GM18861 (cell line): Measurements from ENCODE around the gene PAX1.
A peak's percentile ranks its signal among the peaks of the same experiment; 100 is the strongest.

ENCODE experiments used
- ATAC-seq: cut with Tn5 transposase; IDR thresholded peaks from one replicate; pipeline ENCODE4 v1.9.1; 2021; ENCODE audit not compliant: unreplicated experiment

Gene PAX1

DNA sequence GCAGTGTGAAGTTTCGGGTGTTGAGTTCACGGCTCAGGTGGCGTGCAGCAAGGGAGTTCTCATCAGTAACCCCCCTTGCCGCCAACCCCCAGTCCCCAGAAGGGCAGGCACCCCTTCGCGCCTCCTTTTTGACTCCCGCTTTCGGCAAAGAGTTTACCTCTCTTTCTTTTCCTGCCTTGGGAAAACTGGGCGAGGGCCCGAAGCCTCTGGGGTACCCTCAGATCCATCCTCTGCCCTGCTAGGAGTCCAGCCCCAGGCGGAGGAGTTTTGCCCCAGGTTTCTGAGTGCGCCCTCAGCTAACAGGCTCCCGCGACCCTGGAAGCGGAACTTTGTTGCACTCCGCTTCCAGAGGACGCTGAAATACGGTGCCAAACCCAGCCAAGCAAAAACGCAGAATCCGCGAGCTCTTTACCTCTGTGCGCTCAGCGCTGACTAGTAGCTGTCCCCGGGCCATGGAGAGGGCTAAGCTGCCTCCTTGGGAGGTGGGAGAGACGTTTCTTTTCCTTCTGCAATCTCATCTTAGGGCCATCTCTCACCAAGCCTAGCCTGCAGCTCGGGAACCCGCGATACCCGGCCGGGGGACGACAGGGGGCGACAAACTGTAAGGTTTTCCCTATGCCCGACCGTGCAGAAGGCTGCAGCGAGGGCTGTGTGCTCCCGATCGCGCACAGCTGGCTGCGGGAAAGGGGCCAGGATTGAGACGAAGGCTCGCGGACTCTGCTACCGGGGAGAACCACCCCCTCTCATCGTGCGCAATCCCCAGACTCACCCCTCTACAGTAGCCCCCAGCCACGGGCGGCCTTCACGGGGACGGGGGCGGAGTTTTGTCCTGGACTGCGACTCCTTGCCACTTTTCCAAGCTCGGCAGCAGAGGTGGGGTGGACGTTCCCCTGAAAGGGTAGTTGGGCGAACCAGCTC lies 2.7 kb upstream of the PAX1 start:
- ATAC-seq = no peak

DNA sequence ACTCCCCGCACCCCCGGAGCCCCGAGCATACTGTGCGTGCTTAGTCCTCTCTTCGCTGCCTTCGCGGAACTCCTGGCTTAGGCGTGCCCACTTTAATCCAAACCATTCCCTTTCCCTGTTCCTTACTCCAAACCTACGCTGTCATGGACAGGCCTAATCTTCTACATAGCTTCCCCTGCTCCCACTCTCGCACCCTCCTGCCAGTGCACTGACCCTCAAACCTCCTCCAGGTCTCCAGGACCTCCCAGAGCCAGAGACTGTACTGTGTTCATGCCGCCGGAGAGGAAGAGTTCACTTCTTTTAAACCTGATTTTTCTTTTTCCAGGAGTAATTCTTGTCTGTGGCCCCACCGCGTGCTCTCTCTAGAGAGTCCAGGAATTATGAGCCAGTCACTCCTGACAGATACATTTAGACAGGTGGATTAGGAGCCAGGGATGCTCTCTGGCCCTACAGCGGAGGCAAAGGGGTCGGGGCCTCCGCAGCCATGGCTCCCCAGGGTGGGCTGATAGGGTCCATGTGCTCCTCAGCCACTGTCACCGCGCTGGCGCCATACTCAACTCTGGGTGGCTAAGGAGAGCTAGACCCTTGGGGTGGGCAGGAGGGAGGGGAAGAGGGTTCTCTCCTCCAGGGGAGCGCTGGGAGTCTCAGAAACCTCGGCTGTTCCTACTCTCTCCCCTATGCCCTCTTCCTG lies 1.6 kb upstream of the PAX1 start:
- ATAC-seq = no peak

DNA sequence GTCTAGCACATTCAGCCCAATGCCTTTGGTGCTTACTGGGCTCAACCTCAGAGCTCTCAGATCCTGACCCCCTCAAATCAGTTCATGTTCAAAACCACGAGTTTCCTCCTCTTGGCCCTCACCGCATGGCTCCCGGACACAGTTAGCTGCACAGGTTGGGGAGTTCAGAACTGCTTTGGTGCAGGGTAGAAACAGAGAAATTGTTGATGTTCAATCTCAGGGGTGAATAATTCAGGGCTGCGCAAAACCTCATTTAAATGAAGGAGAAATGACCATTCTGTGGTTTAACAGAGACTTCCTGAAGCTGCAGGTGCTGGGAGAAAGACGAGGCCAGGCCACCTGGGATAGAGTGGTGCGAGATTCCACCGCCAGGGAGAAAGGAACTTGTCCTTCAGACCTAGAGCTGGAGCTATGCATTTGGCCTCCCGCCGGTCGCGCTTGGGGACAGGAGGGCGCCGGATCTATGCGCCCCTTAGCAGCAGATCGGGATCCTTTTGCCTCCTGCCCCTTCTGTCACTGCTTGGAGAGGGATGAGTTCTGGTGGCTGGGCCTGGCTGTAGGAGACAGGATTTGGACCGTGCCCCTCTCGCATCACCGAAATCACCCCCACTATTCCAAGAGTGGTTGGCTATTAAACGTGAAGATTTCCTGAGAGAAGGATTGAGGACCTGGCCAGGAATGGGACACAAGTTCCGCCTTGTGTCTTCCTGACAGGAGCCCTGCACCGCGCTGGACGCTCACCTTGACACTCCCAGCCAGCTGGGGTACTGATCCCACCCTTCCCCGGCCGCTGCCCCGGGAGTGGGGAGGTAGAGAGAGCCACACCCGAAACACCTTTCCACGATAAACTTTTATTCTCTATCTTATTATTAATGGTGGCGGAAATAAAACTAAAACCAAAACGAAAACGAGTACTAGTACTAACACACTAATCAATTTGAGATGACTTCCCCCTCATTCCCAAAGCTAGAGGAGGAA lies 767 bp upstream of the PAX1 start:
- ATAC-seq = no peak

DNA sequence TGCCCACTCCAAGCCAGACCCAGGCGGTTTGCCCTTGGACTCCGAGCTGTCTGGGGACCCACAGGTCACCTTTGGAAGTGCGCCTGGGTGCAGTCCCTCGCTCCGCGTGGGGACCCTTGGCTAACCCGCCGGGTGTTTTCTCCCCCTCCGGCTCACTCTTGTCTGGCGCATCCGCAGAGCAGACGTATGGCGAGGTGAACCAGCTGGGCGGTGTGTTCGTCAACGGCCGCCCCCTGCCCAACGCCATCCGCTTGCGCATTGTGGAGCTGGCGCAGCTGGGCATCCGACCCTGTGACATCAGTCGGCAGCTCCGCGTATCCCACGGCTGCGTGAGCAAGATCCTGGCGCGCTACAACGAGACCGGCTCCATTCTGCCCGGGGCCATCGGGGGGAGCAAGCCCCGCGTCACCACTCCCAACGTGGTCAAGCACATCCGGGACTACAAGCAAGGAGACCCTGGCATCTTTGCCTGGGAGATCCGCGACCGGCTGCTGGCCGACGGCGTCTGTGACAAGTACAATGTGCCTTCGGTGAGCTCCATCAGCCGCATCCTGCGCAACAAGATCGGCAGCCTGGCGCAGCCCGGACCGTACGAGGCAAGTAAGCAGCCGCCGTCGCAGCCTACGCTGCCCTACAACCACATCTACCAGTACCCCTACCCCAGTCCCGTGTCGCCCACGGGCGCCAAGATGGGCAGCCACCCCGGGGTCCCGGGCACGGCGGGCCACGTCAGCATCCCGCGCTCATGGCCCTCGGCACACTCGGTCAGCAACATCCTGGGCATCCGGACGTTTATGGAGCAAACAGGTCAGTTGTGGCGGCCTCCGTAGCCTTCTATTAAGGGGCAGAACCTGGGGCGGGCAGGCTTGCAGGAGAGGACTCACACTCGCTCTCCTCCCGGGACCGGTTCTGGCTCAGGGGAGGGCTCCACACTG lies 1.1 kb downstream of the PAX1 start:
- ATAC-seq = no peak

DNA sequence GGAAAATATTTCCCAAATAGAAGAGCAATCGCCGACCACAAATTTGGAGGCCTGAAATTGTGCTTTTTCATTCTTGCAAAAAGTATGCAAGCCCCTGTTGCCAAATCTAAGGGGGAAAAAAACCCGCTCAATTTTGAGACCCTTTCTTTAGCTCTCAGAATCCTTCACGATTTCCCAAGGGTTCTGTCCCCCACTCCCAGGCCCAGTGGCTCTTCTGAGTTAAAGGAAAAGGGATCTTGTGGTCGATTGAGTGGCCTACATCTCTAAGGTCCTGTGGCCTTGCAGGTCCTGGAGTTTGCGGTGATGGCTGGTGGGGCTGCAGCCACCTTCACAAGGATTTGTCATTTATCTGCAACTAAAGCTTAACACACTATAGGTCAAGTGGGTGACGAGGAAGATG lies 1.8 kb downstream of the PAX1 start:
- no peak for ATAC-seq

DNA sequence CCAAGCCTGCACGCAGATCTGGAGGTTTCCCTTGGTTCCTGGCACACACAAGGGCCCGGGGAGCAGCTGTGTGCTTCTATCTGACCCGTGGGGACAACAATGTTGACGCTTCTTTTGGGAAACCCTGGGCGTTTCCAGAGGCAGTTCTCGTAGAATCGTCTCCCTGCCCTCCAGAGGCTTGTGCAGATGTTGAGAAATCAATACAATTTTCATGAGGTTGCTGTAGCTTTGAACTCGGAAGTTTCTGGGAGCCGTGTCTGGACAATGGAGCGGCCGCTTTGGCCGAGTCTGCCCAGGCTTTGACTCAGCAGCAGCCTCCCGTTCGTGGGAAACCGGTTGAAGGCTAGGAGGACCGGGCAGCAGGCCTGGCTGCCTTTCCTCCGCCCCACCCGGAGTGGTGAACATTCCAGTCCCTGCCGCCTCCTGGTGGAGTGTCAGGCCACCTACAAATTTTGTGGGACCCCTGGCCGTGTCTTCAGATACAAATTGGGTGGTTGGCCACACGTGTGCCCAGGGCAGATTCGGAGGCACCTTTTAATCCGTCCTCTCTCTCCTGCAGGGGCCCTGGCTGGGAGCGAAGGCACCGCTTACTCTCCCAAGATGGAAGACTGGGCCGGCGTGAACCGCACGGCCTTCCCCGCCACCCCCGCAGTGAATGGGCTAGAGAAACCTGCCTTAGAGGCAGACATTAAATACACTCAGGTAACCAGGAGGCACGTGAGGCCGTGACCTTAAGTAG lies 2.7 kb downstream of the PAX1 start:
- no peak for ATAC-seq

DNA sequence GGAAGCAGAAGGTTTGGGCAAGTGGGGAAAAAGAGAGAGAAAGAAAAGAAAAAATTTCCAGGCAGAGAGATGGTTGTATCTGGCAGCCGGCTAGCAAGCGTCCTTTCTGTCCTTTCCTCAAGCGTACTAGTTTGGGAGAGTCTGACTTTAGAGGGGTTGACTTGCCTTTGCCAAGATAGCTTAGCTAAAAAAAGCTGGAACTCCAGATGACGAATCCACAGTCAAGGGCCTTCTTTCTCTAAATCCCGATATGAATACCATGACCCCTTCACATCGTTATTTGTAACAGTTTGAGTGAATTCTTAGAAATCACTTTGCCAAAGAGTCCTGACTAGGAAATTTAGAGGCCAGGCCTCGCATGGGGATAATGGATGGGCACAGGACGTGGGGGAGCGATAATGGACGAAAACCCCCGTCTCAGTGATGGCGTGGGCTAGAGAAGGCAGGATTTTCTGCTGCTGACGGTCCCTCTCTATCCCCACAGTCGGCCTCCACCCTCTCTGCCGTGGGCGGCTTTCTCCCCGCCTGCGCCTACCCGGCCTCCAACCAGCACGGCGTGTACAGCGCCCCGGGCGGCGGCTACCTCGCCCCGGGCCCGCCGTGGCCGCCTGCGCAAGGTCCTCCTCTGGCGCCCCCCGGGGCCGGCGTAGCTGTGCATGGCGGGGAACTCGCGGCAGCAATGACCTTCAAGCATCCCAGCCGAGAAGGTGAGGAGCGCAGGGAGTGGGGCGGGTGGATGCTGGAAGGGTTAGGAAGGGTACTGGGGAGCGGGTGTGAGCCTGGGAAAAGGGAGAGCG lies 3.5 kb downstream of the PAX1 start:
- ATAC-seq = no peak

DNA sequence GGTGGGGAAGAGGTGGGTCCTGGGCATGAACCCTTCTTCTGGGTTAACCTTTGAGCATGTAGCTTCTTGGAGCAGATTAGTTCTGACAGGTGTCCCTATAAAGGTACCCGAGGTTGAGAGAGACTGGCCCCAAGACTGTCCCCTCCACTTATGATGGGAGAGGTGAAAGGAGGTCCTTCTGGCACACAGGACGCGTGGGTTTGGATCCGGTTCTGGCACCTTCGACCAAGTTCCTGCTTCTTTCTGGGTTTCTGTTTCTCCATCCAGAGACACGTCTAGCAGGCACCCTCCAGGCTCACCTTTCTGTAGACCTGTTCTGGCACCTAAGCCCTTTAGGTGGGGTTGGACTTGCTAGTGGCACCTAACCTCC lies 4.1 kb downstream of the PAX1 start:
- ATAC-seq = no peak

DNA sequence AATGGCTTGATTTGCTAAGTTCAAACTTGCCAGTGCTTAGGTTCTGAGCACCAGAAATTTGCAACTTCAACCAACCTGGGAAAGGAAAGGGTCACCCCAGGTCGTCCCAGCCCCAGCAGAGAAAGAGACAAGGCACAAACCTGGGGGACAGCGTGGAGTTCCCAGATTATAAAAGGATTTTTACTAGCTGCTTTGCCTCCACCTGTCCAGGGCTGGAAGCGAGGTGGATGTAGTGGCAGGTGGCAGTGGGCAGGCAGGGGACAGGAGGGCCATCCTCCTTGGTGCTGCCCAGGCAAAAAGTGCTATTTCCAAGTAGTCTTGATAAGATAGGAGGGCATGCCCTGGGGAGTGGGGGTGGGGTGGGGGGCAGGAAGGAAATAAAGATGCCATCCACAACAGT lies 4.9 kb downstream of the PAX1 start:
- ATAC-seq = no peak

DNA sequence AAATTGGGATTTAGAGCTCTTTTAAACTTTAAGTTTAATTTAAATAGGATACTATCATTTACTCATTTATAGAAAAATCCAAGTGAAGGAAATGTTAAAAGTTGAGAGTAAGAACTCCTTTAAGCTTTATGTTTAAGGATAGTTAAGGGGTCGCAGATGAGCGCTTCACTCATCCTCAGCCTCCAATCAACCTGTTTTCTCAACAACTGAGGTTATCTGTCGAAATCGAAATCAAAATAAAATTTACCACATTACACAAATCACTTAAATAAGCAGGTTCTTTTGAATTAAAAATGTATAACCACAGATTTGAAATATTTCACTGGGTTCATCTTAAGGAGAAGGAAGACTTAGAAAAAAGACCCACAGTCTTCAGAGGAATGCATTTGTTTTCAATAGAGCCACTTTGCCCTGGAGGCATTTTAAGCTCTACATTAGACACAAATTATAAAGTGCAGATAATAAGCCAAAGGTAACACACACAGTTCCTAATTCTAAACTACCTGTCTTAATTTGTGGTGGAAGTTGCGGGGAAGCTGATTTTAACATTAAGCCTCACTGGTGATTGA lies 5.5 kb downstream of the PAX1 start:
- ATAC-seq = no peak

DNA sequence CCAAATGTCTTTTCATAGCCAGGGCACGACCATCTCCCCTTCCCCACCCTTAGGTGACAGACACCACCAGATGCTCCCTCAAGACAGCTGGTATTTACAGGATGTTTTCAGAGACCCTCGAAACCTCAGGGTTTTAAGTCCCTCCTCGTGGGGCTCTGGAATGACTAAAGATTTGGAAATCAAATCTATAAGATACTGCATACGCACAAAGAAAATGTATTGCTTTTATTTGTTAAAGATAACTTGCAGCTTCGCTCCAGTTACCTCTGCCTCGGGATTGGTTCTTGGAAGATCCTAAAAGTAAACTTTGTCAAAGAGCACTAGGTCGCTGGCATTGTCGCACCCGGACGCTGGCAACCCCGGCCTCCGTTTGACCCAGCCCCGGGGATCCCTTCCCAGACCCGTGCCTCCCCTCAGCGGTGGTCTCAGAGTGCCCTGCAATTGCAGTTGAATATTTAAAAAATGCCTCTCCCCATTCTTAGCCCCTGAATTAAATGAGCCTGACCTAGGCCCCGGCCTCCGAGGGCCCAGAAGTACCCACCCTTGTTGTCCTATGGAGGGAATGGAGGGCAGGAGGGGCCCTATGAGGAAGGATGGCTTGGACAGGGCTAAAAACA lies 7.1 kb downstream of the PAX1 start:
- ATAC-seq = no peak

DNA sequence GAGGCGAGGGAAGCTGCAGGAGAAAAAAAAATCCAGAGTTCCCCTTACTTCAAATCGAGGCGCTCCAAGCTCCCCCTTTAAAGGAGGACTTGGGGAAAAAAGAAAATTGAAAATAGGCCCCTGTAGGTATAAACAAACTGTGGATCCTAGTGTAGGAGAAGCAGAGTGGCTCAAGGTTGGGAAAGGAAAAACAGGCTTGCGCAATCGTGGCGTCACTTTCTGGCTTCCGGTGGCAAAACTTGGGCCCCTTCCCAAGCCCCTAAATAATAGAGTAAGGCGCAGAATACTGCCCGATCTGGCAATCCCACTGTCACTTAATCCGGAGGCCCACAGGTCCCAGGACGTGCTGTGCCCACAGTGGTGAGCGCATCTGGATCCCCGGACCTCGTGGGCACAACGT lies 8.0 kb downstream of the PAX1 start:
- ATAC-seq = no peak

DNA sequence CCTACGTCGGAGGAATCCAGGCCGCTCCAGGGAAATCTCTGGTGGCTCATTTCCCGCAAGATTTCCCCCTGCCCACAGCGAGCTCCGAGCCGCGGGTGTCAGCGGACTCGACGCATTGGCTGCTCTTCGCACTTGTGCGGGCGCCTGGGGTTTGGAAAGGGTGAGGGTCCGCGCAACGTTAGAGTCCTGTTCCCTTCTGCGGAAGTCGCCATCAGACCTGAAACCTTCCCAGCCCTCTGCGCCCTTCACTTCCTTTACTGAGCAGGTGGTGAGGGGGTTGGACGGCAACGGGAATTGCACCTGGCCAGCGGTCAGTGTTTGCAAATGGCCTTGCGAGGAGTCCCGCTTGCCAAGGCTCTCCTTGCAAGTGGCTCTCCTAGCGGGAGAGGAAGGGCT lies 8.4 kb downstream of the PAX1 start:
- ATAC-seq = no peak

DNA sequence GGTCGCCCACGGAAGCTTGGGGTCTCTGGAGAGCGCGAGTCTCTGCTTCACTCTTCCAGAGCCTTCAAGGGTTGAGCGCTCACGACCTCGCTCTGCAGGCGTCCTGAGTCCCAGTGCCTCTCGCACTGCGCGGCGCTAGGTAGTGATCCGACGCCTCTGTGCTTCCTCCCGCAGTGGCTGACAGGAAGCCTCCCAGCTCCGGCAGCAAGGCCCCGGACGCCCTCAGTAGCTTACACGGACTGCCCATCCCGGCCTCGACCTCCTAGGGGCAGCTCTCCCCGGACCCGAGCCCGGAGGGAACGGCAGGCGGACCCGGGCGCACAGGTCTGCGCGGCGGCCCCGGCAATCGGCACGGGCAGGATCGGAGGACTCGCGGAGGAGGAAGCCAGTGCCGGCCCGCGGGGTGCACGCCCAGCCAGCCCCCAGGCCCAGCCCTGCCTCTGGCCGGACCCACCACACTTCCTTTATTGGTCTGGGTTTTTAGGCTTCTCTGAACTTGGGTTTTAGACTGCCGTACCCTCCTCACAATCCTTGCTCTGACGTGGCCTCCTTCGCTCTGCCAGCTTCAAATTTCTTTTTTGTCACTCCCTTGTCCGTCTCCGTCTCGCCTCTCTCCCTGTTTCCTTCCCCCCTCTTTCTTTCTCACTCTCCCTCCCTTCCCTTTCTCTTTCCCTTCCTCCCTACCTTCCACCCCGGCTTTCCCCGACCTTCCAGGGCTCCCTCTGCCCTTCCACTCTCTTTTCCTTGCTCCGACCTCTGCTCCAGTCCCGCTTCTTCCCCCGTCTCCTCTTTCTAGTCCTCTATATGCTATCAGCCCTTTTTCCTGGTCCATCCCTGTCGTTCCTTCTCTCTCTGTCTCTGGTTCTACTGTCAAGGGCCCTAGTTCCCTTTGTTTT lies 9.1 kb downstream of the PAX1 start:
- no peak for ATAC-seq

DNA sequence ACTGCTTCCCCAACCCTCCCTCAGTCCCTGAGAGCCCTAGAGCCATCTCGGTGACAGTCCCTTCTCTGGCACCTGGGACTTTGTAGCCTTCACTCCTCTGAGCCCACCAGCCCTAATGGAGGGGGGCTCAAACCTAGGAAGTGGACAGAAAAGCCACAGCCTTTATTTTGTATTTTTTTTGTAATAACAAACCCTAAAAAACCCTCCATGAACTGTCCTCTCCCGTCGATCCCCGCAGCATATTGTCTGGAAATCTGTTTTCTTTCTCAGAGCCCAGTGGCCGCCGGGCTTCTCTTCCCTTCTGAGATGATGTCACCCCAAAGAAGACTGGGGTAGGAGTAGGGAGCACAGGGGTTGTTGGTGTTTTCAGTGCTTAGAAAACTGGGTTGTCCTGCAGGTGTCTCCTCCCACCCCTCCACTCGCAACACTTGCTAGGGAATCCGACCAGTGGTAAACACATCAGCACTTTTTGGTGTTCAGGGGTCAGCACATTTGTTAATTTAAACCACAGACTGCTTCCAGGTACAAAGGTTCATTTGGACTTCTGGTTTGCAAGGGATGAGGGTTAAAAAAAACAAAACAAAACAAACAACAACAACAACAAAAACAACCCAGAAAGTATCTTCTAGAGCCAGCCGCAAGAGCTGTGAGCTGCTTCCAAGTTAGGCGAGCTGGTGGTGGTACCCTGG lies 9.9 kb downstream of the PAX1 start:
- ATAC-seq = no peak

DNA sequence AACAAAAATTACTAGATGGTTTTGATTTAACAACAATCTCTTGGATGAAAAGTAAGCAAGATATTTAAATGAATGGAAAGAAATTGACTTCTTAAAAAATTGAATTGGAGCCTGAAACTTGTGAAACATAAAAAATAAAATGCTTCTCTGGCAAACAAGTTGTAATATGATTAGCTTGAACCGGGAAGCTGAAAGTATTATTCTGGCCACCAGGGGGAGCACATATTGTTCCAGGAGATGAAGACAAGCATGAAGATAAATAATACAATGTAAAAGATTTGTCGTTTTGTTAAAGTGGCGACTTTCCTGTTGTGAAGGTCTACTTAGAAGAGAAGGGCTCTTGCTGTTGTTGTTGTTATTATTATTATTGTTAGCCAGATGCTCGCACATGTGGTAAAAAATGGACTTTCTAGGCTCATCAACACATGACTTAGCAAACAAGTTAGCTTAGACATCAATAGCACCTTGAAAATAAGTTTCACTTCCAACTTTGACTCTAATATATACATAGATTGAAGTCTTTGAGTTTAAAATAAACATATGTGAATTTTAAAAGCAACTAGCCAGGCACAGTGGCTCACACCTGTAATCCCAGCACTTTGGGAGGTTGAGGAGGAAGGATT lies 14.2 kb downstream of the PAX1 start:
- ATAC-seq = peak; percentile 66
